ENCODE data around the gene PIP5K1B. TPM values are rescaled to one million over a fixed set of nuclear protein-coding genes. Genes with fewer than 3 reads are reported as not detected.

PIP5K1B gene
- total and polyA plus RNA-seq, 2 experiments from 2014 or later: 1.3 to 2.8 TPM

- H3K27me3 ChIP-seq (ENCODE audit: insufficient read depth): no peaks in the 10 kb centered on the region
- H3K4me3 ChIP-seq: no peak overlapping the region
- no peak for TF ChIP-seq REST (IDR thresholded peaks at IDR 0.05; ENCODE audit: unreplicated experiment)
- no peak for TF ChIP-seq ZNF462 (CRISPR knock-in tag; IDR thresholded peaks at IDR 0.05)
- H3K4me2 ChIP-seq: no peak overlapping the region
- Mint-ChIP-seq H3K36me3 (ENCODE audit: low read depth) (peaks cover 9% of the 10 kb centered on the region), H3K27me3 (ENCODE audit: insufficient read depth, low read depth, poor library complexity) (peaks cover 3% of the 10 kb centered on the region), H3K4me1 (peaks cover 14% of the 10 kb centered on the region), H3K9me3 (no peaks in the 10 kb centered on the region), H3K27ac (no peak overlapping the region), H3K4me3 (no peak overlapping the region)
- H3K27ac ChIP-seq (ENCODE audit: low read depth): no peak overlapping the region
- ATAC-seq: no peak
- no peak overlapping the region for H2AFZ ChIP-seq
- H3F3A ChIP-seq (replicated peaks; ENCODE audit: low read depth): no peaks in the 10 kb centered on the region
- H3K36me3 ChIP-seq (ENCODE audit: insufficient read depth): no peaks in the 10 kb centered on the region
- H4K20me1 ChIP-seq (replicated peaks; ENCODE audit: insufficient read depth): no peaks in the 10 kb centered on the region
- peaks cover 6% of the 10 kb centered on the region for H3K9me2 ChIP-seq (ENCODE audit: insufficient read depth)
- H3K4me1 ChIP-seq (ENCODE audit: insufficient read depth): no peaks in the 10 kb centered on the region
- H3K79me2 ChIP-seq (replicated peaks; ENCODE audit: insufficient read depth): no peaks in the 10 kb centered on the region
- DNase-seq (ENCODE audit: low spot score): no peak
Measured at GRCh38 chr9:68883224-68883623, 178.2 kb downstream of the PIP5K1B start.

Measured in GM23338 (cell line).